Spleen (tissue), 7 donors: ENCODE results near the gene USE1.

Source experiments
- CTCF ChIP-seq, 11 experiments: fragments of 200-600 bp in 7 of 11; fragments of 450-650 bp in 4 of 11; sonication (generic) in 4 of 11; IDR thresholded peaks in 8 of 11; conservative IDR thresholded peaks in 3 of 11; 1 replicate in 7 of 11; 2 replicates in 4 of 11; pipeline versions ENCODE4 v1.4.0 to v1.8.0; 2016 to 2021; ENCODE audit warnings: antibody characterized with exemption in 11 of 11, inconsistent platforms in 4 of 11, mild to moderate bottlenecking in 1 of 11
- POLR2A ChIP-seq, 3 donors: fragments of 450-650 bp; IDR thresholded peaks; one replicate each; pipeline ENCODE4 v1.5.1; 2017; ENCODE audit warnings: antibody characterized with exemption in 3 of 3, mild to moderate bottlenecking in 1 of 3
- POLR2AphosphoS5 ChIP-seq, 3 donors: sonication (generic); formaldehyde crosslinking; IDR thresholded peaks; one replicate each; pipeline ENCODE4 v1.5.1; 2017; ENCODE audit warnings: antibody characterized with exemption in 3 of 3
- donor health status: DM: no; HTN: no; CAD: no; lungs with moderate emphysema.
- donor health status: DM: no; HTN: no; CAD: no.
- donor health status: DM: no; HTN: no; CAD: no.

- TF ChIP-seq POLR2A (IDR thresholded peaks at IDR 0.05) (no peak), CTCF (IDR thresholded peaks at IDR 0.05 in 8 of 11, conservative IDR thresholded peaks at IDR 0.05 in 3 of 11) (no peak), POLR2AphosphoS5 (IDR thresholded peaks at IDR 0.05) (no peak)
Observed at GRCh38 chr19:17229890-17230289, 14.7 kb downstream of the USE1 start.
